HG02571 (cell line): Measurements from ENCODE around the gene GPHB5.
"Not testable (repeated sequence)": the region's sequence is repeated elsewhere in the genome, so short reads cannot be mapped to it uniquely, and the experiment has no call there.

Experiments used
- ATAC-seq: cut with Tn5 transposase; IDR thresholded peaks from one replicate; pipeline ENCODE4 v1.9.1; 2021; ENCODE audit warnings: mild to moderate bottlenecking, moderate library complexity; ENCODE audit not compliant: unreplicated experiment

GPHB5 gene, protein sequence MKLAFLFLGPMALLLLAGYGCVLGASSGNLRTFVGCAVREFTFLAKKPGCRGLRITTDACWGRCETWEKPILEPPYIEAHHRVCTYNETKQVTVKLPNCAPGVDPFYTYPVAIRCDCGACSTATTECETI

DNA sequence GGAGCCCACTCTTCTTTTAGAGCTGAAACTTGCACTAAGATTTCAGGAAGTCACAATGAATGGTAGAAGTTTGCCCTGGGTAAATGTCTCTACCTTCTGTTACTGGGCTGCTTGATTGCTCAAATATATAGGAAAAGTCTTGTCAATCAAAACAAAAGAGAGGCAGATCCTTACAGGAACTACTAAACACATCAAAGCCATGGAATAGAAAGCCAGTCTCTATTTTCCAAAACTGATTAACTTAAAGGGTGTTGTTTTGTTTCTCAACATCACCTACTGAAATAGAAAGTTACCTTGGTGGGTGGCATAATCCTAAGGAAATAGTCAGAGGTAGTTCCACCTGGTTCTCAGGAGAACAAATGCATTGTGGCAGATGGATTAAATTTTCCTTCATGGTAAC lies at the start of gene GPHB5:
GPHB5 (minus strand) TSS at position 101 of the 400 bp plus-strand sequence. CDS start 1,086 bp downstream, outside the sequence.
- no peak for ATAC-seq

DNA sequence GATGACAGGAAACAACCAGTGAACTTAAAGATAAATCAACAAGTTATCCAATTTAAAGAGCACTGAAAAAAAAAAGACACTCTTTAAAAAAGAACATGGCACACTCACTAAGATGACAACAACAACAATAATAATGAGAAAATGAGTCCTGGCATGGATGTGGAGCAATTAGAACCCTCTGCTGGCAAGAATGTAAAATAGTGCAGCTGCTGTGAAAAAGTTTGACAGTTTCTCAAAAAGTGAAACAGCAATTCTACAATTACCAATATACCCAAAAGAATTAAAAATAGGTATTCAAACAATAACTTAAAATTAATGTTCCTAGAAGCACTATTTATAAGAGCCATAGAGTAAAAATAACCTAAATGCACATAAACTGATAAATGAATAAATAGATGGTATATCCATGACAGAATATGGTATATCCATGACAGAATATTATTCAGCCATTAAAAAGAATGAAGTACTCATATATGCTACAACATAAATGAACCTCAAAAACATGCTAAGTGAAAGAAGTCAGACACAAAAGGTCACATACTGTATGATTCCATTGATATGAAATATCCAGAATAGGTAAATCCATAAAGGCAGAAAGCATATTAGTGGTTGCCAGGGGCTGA lies 49.1 kb upstream of the GPHB5 start:
- ATAC-seq = no peak

DNA sequence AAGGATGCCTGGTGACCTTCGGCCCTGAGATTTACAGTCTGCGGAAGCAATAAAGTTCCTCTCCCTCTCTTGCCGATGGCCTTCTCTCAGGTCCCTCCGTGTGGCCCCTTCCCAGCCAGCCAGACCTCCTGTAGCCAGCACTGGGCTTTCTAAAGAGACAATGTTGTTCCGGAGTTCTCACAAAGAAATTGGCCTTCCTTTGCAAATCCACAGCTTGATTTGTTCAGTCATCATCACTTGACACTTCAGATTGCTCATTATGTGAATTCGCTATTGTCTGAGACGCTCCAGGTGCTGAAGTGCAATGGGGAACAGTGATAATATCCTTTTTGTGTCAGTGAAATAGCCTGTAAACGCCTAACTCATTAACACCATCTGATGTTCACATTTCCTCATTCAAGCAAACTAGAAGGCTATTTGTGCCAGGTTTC lies 43.7 kb upstream of the GPHB5 start:
- ATAC-seq = no peak

DNA sequence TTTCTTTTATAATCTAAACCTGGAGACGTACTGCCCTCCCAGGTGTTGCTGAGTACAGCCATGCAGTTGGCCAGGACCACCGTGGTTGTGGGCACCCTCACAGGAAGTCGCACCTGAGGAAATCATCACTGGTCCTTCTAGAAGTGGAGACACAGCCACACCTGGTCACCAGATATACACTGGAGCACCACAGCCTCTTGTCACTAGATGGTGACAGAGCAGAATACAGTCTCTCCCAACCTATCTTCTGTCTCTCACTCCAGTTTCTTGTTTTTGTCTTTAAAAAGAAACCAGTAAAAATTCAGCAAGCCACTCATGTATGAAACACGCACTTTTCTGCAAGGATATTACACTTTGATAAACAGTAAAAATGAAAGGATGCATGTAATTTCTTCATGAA lies 43.1 kb upstream of the GPHB5 start:
- no peak for ATAC-seq

GRCh38 chr14:63357841-63358240 lies 39.1 kb upstream of the GPHB5 start:
- no peak for ATAC-seq

DNA sequence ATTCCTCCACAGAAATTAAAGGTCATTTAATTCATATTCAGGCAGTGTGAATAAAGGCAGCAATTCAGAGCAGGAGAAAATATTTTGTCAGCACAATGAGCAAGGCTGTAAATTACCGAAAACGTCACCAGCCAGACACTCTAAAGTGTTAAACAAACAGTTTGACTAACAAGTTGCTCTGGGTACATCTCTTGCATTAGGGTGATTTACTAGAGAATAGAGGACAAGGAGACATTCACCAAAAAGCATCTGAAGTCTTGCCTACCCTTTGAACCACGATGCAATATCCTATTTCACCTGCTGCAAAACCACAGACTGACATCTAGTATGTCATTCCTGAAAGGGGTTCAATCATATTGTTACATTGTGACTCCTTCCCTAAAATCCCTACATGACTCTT lies 27.1 kb upstream of the GPHB5 start:
- ATAC-seq = no peak

GRCh38 chr14:63344336-63344735 lies 25.6 kb upstream of the GPHB5 start:
- ATAC-seq = no peak

DNA sequence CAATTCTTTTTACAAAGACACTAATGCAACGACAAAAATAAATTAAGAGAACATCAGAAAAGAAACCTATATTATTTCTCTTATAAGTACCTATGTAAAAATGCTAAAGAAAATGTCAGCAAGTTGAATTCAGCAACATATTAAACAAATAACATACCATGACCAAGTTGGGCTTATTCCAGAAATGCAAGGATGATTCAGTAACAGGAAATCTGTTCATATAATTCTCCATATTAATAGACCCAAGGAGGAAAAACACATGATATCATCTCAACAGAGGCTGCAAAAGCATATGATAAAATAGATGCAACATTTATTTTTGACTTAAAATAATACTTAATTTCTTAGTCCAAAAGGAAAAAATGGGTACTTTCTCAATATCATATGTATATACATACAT lies 25.1 kb upstream of the GPHB5 start:
- no peak for ATAC-seq

GRCh38 chr14:63342371-63342770 lies 23.6 kb upstream of the GPHB5 start:
- ATAC-seq = no peak

GRCh38 chr14:63328787-63329737 lies 10.3 kb upstream of the GPHB5 start:
- no peak for ATAC-seq

DNA sequence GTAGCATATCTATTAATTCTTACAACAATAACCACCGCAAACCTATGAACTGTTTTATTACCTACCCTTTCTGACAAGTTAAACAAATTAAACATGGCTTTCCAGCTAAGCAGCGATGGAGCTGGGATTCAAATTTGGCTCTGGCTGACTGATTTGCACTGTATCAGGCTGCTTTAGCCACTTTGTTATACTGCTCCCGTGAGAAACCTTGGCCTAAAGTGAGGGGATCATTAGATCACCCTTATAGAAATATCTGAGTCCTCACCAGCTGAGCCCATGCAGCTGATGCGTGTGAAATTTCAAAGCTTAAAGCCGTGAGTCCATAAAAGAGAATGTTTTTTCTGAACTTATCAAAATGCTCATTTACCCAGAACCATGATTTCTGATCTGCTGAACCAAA lies 8.1 kb upstream of the GPHB5 start:
- no peak for ATAC-seq

- no peak for ATAC-seq
These were observed 4.3 kb upstream of the GPHB5 start for GRCh38 chr14:63322897-63323573.

GRCh38 chr14:63322472-63322871 lies 3.7 kb upstream of the GPHB5 start:
- ATAC-seq = no peak

DNA sequence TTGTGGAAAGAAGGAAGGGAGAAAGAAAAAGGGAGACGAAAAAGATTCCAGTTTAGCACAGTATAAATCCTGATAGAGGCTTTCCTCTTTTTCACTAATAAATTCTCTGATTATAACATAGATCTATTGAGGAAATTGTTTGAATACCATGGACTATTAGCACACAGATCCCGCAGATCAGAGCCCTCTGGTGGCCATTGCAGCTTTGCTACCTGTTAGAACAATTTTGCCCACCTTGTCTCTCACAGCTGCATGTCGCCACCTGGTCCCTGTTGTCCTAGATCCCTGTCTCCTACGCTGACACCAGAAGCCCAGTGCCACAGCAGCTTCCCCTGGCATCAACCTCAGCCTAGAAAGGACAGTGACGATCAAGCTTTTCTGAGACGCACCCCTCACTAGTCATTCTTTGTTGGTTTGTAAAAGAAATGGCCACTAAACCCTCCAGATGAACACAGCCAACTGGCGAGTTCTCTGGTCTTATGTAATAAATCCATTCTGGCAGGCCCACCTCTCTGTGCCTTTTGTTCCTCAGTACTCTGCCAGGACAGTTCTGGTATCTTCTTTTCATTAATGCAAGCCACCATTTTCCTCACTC lies 9.9 kb downstream of the GPHB5 start:
- no peak for ATAC-seq

DNA sequence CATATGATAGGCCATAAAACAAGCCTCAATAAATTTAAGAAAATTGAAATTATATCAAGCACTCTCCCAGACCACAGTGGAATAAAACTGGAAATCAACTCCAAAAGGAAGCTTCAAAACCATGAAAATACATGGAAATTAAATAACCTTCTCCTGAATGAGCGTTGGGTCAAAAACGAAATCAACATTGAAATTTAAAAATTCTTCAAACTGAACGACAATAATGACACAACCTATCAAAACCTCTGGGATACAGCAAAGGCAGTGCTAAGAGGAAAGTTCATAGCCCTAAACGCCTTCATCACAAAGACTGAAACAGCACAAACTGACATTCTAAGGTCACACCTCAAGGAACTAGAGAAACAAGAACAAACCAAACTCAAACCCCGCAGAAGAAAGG lies 14.3 kb downstream of the GPHB5 start:
- not testable (repeated sequence) for ATAC-seq

DNA sequence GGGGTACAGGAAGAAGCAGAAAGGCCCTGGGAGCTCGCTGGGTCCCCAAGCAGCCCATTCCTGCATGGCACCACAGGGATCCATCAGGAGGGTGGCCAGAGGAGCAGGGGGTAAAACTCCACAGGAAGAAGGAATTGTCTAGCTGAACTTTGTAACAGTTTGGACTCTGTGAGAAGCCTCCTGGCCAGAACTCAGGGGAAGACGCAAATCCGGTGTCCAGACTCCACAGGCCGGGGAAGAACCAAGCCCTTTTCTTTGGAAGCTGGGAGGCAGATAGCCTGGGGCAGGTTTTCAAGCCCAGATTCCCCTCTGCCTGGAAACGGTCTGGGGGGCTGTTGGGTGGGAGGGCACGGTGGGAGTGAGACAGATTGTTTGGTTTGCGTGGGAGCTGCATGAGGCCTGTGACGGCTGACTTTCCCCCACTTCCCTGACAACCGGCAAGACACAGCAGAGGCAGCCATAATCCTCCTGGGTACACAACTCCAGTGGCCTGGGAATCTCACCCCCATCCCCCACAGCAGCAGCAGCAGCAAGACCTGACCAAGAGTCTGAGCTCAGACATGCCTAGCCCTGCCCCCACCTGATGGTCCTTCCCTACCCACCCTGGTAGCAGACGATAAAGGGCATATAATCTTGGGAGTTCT lies 16.7 kb downstream of the GPHB5 start:
- no peak for ATAC-seq

DNA sequence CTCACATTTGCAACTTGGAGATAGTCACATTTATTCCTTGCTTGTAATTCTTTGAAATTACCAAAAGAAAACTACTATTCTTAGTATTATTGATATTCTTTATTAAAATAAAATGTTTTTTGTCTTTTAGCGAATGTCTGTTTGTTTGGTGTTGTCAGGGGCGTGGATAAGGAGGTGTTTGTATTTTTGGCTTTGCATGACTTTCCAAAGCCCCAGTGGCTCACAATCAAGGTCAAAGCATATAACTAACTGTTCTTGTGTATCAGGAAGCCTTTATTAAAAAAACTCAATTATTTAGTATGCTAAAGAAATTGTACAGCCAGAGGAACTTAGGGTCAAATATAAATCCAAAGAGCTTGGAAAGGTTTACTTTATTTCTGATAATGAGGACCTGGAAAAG lies 17.9 kb downstream of the GPHB5 start:
- ATAC-seq = no peak

DNA sequence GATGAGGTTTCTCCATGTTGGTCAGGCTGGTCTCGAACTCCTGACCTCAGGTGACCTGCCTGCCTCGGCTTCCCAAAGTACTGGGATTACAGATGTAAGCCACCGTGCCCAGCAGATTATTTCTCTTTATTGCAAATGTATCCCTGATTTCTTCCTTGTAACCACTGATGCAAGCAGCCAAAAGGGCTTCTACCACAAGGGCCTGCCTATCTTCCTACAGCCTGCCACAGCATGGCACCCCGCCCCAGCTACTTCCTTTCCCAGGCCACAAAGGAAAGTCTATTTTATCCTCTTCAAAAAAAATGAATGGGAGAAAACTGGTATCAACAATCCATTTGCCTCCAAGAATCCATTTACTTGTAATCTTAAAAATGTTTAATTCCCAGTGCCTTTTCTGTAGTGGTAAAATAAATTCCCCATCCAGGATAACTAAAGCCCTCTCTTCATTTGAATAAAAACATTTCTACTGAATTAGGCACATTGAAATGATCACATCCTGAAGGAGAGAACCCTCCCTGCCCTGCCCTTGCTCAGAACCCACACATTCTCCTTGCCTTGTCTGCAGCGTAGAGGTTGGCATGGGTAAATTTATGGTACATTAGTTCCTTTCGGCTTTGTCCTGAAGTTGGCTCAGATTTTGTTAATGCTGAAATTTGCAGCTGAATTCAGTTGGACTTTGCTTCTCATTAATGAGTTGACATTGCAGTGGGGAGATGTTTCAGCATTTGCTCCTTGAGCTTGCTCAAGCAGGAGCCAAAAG lies 19.2 kb downstream of the GPHB5 start:
- no peak for ATAC-seq

- no peak for ATAC-seq
These were observed 21.2 kb downstream of the GPHB5 start for GRCh38 chr14:63297372-63298063.
